WTC11 (cell line): Measurements from ENCODE around the gene EXOC4. TPM values are rescaled to one million over a fixed set of nuclear protein-coding genes. Genes with fewer than 3 reads are reported as not detected.

ENCODE experiments used
- ATAC-seq: fragments of 200-7000 bp; cut with Tn5 transposase; 2 replicates; pipeline ENCODE4 v1.10.0; 2021; ENCODE audit warnings: mild to moderate bottlenecking, moderate library complexity
- CTCF ChIA-PET: fragments of 300-600 bp; sonication (Branson Sonifier 250); formaldehyde crosslinking; loops from one replicate; lab custom pipeline; 2021; ENCODE audit warnings: antibody characterized with exemption; lab: Charles Lee
- POLR2A ChIA-PET: fragments of 350-600 bp; sonication (Branson Sonifier 250); formaldehyde crosslinking; loops from one replicate; lab custom pipeline; 2021; ENCODE audit warnings: antibody characterized with exemption; lab: Charles Lee
- DNase-seq: peaks from one replicate; pipeline ENCODE4 v3.0.0; 2021; ENCODE audit warnings: low spot score
- H3K27ac Mint-ChIP-seq: 2 replicates; pipeline ENCODE4 v1.8.0; 2021; ENCODE audit warnings: mixed read lengths
- H3K27me3 Mint-ChIP-seq: 2 replicates; pipeline ENCODE4 v1.8.0; 2021; ENCODE audit warnings: low read depth, mild to moderate bottlenecking, moderate library complexity, mixed read lengths
- H3K36me3 Mint-ChIP-seq: 2 replicates; pipeline ENCODE4 v1.8.0; 2021; ENCODE audit warnings: mixed read lengths
- H3K4me1 Mint-ChIP-seq: 2 replicates; pipeline ENCODE4 v1.8.0; 2022; ENCODE audit warnings: mixed read lengths
- H3K4me3 Mint-ChIP-seq: 2 replicates; pipeline ENCODE4 v1.8.0; 2021; ENCODE audit warnings: mild to moderate bottlenecking, moderate library complexity, mixed read lengths
- H3K9me3 Mint-ChIP-seq: 2 replicates; pipeline ENCODE4 v1.8.0; 2021; ENCODE audit warnings: mixed read lengths
- EMX1 ChIP-seq: fragments of 250-450 bp; sonication (Bioruptor Pico); IDR thresholded peaks from 2 replicates; pipeline ENCODE4 v1.8.0; 2021; ENCODE audit warnings: mild to moderate bottlenecking
- GRHL2 ChIP-seq: fragments of 250-450 bp; sonication (Bioruptor Pico); IDR thresholded peaks from 2 replicates; pipeline ENCODE4 v1.8.0; 2022; ENCODE audit warnings: mild to moderate bottlenecking, moderate library complexity; ENCODE audit not compliant: insufficient replicate concordance, severe bottlenecking
- IRF1 ChIP-seq: sonication (generic); formaldehyde crosslinking; IDR thresholded peaks from 2 replicates; pipeline ENCODE4 v1.8.0; 2023; ENCODE audit warnings: missing genetic modification reagents
- NFE2L1 ChIP-seq: sonication (generic); formaldehyde crosslinking; IDR thresholded peaks from 2 replicates; pipeline ENCODE4 v1.8.1; 2023; ENCODE audit warnings: missing genetic modification reagents
- SP1 ChIP-seq: sonication (generic); formaldehyde crosslinking; conservative IDR thresholded peaks from 2 replicates; pipeline ENCODE4 v1.8.1; 2022; ENCODE audit warnings: missing genetic modification reagents
- TP53 ChIP-seq: sonication (generic); formaldehyde crosslinking; IDR thresholded peaks from 2 replicates; pipeline ENCODE4 v1.8.1; 2023; ENCODE audit warnings: mild to moderate bottlenecking, missing genetic modification reagents
- ZNF121 ChIP-seq: sonication (generic); formaldehyde crosslinking; IDR thresholded peaks from 2 replicates; pipeline ENCODE4 v1.8.0; 2023; ENCODE audit warnings: missing genetic modification reagents
- ZNF423 ChIP-seq: fragments of 250-450 bp; sonication (Bioruptor Pico); IDR thresholded peaks from 2 replicates; pipeline ENCODE4 v2.1.2; 2022; ENCODE audit warnings: mild to moderate bottlenecking, moderate library complexity
- total RNA-seq: library from RNA; stranded (reverse); gene quantifications from 3 replicates; pipeline ENCODE4 v1.2.3, GENCODE V29; 2021
- TF ChIP-seq, protein P1 (sequence below): fragments of 250-450 bp; sonication (Bioruptor Pico); IDR thresholded peaks from 2 replicates; pipeline ENCODE4 v2.1.2; 2022; ENCODE audit warnings: mild to moderate bottlenecking, moderate library complexity
- TF ChIP-seq, protein P2 (sequence below): fragments of 250-450 bp; sonication (Bioruptor Pico); IDR thresholded peaks from 2 replicates; pipeline ENCODE4 v1.8.0; 2021; ENCODE audit warnings: mild to moderate bottlenecking
- TF ChIP-seq, protein P3 (sequence below): fragments of 250-450 bp; sonication (Bioruptor Pico); IDR thresholded peaks from 2 replicates; pipeline ENCODE4 v1.9.0; 2021; ENCODE audit warnings: mild to moderate bottlenecking, borderline replicate concordance
- TF ChIP-seq, protein P4 (sequence below): fragments of 250-450 bp; sonication (Bioruptor Pico); IDR thresholded peaks from 2 replicates; pipeline ENCODE4 v1.9.0; 2021; ENCODE audit warnings: moderate library complexity, mild to moderate bottlenecking, inconsistent platforms, borderline replicate concordance
- TF ChIP-seq, protein P5 (sequence below): sonication (generic); formaldehyde crosslinking; IDR thresholded peaks from 2 replicates; pipeline ENCODE4 v1.8.1; 2023; ENCODE audit warnings: mild to moderate bottlenecking, missing genetic modification reagents, borderline replicate concordance

The EXOC4 gene
- total RNA-seq, 1 experiment from 2014 or later: 62.0 TPM

DNA sequence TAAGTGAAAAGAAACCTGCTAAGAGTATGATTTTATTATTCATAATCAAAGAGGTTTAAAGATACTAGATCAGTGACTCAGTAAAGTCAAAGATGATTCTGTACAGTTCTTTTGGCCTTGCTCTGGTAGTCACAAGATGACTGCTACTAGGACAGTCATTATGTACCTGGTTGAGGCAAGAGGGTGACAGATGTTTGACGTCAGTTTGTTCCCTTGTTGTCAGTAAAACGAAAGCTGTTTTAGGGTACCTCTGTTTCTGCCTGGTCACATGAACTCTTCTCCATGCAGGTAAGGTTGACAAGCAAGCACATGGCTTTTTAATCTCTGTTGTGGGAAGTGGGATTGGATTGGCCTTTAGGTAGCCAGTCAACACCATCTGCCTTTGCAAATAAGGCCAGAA lies 308.0 kb downstream of the EXOC4 start:
- DNase-seq (no peak), ATAC-seq (no peak)
- Mint-ChIP-seq H3K9me3 (no peaks in the 10 kb centered on the region), H3K36me3 (no peaks in the 10 kb centered on the region), H3K4me1 (peaks cover 15% of the 10 kb centered on the region), H3K4me3 (no peak overlapping the region), H3K27ac (no peak overlapping the region), H3K27me3 (no peaks in the 10 kb centered on the region)
- TF ChIP-seq, protein P1, sequence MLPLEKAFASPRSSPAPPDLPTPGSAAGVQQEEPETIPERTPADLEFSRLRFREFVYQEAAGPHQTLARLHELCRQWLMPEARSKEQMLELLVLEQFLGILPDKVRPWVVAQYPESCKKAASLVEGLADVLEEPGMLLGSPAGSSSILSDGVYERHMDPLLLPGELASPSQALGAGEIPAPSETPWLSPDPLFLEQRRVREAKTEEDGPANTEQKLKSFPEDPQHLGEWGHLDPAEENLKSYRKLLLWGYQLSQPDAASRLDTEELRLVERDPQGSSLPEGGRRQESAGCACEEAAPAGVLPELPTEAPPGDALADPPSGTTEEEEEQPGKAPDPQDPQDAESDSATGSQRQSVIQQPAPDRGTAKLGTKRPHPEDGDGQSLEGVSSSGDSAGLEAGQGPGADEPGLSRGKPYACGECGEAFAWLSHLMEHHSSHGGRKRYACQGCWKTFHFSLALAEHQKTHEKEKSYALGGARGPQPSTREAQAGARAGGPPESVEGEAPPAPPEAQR (CRISPR knock-in tag): no peak
- no peak for TF ChIP-seq IRF1
- TF ChIP-seq, protein P2, sequence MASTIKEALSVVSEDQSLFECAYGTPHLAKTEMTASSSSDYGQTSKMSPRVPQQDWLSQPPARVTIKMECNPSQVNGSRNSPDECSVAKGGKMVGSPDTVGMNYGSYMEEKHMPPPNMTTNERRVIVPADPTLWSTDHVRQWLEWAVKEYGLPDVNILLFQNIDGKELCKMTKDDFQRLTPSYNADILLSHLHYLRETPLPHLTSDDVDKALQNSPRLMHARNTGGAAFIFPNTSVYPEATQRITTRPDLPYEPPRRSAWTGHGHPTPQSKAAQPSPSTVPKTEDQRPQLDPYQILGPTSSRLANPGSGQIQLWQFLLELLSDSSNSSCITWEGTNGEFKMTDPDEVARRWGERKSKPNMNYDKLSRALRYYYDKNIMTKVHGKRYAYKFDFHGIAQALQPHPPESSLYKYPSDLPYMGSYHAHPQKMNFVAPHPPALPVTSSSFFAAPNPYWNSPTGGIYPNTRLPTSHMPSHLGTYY (CRISPR knock-in tag): no peak
- TF ChIP-seq NFE2L1 (CRISPR knock-in tag): no peak
- TF ChIP-seq SP1 (CRISPR knock-in tag): no peak
- CTCF ChIA-PET: no interaction called here
- POLR2A ChIA-PET: no interaction called here

DNA sequence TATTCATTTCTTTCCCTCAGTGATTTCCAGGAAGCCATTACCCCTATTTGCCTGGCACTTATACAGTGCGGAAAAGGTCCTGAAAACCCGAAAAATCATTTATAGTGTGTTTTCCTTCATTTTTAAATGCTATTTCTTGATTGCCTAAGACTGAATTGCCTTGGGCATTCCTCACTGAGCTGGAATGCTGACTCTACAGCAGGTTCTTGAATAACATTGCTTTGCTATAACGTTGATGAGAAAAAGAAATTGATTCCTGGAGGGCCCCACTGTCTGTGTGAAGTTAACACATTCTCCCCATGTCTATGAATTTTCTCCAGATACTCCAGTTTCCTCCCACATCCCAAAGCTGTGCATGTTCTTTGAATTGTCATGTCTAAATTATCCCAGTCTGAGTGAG lies 308.5 kb downstream of the EXOC4 start:
- ChIA-PET POLR2A (no interaction called here), CTCF (no interaction called here)
- Mint-ChIP-seq H3K36me3 (no peaks in the 10 kb centered on the region), H3K9me3 (no peaks in the 10 kb centered on the region), H3K27ac (no peak overlapping the region), H3K27me3 (no peaks in the 10 kb centered on the region), H3K4me3 (no peak overlapping the region), H3K4me1 (peaks cover 10% of the 10 kb centered on the region)
- TF ChIP-seq, protein P1 (CRISPR knock-in tag): no peak
- TF ChIP-seq GRHL2 (CRISPR knock-in tag) (no peak), SP1 (CRISPR knock-in tag) (no peak), ZNF423 (CRISPR knock-in tag) (no peak), TP53 (CRISPR knock-in tag) (no peak), EMX1 (CRISPR knock-in tag) (no peak), ZNF121 (CRISPR knock-in tag) (no peak)
- TF ChIP-seq, protein P3, sequence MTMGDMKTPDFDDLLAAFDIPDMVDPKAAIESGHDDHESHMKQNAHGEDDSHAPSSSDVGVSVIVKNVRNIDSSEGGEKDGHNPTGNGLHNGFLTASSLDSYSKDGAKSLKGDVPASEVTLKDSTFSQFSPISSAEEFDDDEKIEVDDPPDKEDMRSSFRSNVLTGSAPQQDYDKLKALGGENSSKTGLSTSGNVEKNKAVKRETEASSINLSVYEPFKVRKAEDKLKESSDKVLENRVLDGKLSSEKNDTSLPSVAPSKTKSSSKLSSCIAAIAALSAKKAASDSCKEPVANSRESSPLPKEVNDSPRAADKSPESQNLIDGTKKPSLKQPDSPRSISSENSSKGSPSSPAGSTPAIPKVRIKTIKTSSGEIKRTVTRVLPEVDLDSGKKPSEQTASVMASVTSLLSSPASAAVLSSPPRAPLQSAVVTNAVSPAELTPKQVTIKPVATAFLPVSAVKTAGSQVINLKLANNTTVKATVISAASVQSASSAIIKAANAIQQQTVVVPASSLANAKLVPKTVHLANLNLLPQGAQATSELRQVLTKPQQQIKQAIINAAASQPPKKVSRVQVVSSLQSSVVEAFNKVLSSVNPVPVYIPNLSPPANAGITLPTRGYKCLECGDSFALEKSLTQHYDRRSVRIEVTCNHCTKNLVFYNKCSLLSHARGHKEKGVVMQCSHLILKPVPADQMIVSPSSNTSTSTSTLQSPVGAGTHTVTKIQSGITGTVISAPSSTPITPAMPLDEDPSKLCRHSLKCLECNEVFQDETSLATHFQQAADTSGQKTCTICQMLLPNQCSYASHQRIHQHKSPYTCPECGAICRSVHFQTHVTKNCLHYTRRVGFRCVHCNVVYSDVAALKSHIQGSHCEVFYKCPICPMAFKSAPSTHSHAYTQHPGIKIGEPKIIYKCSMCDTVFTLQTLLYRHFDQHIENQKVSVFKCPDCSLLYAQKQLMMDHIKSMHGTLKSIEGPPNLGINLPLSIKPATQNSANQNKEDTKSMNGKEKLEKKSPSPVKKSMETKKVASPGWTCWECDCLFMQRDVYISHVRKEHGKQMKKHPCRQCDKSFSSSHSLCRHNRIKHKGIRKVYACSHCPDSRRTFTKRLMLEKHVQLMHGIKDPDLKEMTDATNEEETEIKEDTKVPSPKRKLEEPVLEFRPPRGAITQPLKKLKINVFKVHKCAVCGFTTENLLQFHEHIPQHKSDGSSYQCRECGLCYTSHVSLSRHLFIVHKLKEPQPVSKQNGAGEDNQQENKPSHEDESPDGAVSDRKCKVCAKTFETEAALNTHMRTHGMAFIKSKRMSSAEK: no peak
- TF ChIP-seq, protein P4, sequence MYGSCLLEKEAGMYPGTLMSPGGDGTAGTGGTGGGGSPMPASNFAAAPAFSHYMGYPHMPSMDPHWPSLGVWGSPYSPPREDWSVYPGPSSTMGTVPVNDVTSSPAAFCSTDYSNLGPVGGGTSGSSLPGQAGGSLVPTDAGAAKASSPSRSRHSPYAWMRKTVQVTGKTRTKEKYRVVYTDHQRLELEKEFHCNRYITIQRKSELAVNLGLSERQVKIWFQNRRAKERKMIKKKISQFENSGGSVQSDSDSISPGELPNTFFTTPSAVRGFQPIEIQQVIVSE (CRISPR knock-in tag): no peak
- TF ChIP-seq, protein P5, sequence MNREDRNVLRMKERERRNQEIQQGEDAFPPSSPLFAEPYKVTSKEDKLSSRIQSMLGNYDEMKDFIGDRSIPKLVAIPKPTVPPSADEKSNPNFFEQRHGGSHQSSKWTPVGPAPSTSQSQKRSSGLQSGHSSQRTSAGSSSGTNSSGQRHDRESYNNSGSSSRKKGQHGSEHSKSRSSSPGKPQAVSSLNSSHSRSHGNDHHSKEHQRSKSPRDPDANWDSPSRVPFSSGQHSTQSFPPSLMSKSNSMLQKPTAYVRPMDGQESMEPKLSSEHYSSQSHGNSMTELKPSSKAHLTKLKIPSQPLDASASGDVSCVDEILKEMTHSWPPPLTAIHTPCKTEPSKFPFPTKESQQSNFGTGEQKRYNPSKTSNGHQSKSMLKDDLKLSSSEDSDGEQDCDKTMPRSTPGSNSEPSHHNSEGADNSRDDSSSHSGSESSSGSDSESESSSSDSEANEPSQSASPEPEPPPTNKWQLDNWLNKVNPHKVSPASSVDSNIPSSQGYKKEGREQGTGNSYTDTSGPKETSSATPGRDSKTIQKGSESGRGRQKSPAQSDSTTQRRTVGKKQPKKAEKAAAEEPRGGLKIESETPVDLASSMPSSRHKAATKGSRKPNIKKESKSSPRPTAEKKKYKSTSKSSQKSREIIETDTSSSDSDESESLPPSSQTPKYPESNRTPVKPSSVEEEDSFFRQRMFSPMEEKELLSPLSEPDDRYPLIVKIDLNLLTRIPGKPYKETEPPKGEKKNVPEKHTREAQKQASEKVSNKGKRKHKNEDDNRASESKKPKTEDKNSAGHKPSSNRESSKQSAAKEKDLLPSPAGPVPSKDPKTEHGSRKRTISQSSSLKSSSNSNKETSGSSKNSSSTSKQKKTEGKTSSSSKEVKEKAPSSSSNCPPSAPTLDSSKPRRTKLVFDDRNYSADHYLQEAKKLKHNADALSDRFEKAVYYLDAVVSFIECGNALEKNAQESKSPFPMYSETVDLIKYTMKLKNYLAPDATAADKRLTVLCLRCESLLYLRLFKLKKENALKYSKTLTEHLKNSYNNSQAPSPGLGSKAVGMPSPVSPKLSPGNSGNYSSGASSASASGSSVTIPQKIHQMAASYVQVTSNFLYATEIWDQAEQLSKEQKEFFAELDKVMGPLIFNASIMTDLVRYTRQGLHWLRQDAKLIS: no peak
- DNase-seq: no peak
- no peak for ATAC-seq
